K562 (cell line): ENCODE measurements around the gene ZFPM1.

Experiments used
- TF ChIP-seq, protein P1 (sequence below): sonication (generic); formaldehyde crosslinking; IDR thresholded peaks from 2 replicates; pipeline ENCODE4 v1.8.0; 2022; ENCODE audit warnings: mild to moderate bottlenecking, missing genetic modification reagents
- TF ChIP-seq, protein P2 (sequence below): sonication (generic); formaldehyde crosslinking; IDR thresholded peaks from 2 replicates; pipeline ENCODE4 v1.9.0; 2022; ENCODE audit warnings: mild to moderate bottlenecking, missing genetic modification reagents

DNA sequence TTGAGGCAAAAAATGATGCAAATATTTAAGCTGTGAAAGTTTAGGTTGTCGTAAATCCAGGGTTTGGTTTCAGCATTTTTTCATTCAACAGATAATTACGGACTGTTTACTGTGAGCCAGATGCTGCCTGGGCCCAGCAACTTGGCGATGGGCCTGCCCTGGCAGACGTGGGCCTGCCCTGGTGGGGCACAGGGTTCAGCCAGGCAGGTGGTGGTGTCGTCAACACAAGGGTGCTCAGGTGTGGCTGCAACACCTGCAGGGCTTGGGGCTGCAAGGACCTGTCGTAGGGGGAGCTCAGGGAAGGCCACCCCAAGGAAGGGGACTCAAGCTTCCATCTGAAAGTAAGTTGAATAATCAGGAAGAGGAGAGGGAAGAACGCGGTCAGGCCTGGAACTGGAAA, 132.2 kb downstream of the ZFPM1 start:
- TF ChIP-seq, protein P1, sequence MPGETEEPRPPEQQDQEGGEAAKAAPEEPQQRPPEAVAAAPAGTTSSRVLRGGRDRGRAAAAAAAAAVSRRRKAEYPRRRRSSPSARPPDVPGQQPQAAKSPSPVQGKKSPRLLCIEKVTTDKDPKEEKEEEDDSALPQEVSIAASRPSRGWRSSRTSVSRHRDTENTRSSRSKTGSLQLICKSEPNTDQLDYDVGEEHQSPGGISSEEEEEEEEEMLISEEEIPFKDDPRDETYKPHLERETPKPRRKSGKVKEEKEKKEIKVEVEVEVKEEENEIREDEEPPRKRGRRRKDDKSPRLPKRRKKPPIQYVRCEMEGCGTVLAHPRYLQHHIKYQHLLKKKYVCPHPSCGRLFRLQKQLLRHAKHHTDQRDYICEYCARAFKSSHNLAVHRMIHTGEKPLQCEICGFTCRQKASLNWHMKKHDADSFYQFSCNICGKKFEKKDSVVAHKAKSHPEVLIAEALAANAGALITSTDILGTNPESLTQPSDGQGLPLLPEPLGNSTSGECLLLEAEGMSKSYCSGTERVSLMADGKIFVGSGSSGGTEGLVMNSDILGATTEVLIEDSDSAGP, result no peak
- TF ChIP-seq, protein P2, sequence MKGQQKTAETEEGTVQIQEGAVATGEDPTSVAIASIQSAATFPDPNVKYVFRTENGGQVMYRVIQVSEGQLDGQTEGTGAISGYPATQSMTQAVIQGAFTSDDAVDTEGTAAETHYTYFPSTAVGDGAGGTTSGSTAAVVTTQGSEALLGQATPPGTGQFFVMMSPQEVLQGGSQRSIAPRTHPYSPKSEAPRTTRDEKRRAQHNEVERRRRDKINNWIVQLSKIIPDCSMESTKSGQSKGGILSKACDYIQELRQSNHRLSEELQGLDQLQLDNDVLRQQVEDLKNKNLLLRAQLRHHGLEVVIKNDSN, result no peak
